Measurements from ENCODE around the gene CNST.

DNA sequence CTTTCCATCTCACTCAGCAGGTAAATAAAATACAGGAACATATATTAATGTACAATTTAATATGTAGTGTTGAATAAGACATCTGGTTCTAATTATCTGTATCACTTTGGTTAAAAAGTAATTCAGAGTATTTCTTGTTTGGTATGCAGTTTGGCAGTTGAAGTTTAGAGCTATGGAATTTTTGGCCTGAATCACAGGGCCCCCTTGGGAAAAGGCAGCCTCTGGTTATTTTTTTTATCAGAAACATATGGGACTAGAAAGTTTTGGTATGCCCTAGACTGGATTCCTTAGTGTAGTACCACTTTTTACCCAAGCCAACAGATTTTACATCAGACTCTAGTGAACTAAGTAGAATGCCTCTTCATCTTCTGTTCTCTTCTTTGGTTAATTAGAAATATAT, 26.4 kb downstream of the CNST start:
- TF ChIP-seq CTCF (IDR thresholded peaks at IDR 0.05) (no peak), POLR2A (IDR thresholded peaks at IDR 0.05) (no peak)

All from lower leg skin (tissue), 3 donors.